Ishikawa (cell line): ENCODE results near the gene PTPRN2.

Experiments used
- CREB1 ChIP-seq: IDR thresholded peaks from 2 replicates; pipeline ENCODE4 v1.6.1; 2012; ENCODE audit warnings: low read depth
- EGR1 ChIP-seq: IDR thresholded peaks from 2 replicates; pipeline ENCODE4 v1.6.1; 2012
- FOXM1 ChIP-seq: IDR thresholded peaks from 2 replicates; pipeline ENCODE4 v1.6.1; 2012; ENCODE audit warnings: low read depth, borderline replicate concordance
- TAF1 ChIP-seq: IDR thresholded peaks from 2 replicates; pipeline ENCODE4 v1.6.1; 2012; ENCODE audit warnings: low read depth, mild to moderate bottlenecking
- YY1 ChIP-seq: IDR thresholded peaks from 2 replicates; pipeline ENCODE4 v1.6.1; 2012; ENCODE audit warnings: low read depth
- TF ChIP-seq, protein P1 (sequence below): IDR thresholded peaks from 2 replicates; pipeline ENCODE4 v1.6.1; 2012

- TF ChIP-seq FOXM1 (no peak), EGR1 (no peak), TAF1 (no peak), YY1 (no peak), CREB1 (no peak)
- TF ChIP-seq, protein P1, sequence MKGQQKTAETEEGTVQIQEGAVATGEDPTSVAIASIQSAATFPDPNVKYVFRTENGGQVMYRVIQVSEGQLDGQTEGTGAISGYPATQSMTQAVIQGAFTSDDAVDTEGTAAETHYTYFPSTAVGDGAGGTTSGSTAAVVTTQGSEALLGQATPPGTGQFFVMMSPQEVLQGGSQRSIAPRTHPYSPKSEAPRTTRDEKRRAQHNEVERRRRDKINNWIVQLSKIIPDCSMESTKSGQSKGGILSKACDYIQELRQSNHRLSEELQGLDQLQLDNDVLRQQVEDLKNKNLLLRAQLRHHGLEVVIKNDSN = no peak
These were observed 893.9 kb downstream of the PTPRN2 start for GRCh38 chr7:157693521-157694375.
